Vagina (tissue), 2 donors: ENCODE measurements around the gene MGAT3.

Source experiments
- POLR2A ChIP-seq, 2 donors: fragments of 450-650 bp; IDR thresholded peaks; one replicate each; pipeline ENCODE4 v1.6.1; 2017; ENCODE audit warnings: antibody characterized with exemption in 2 of 2, mild to moderate bottlenecking in 2 of 2, moderate library complexity in 2 of 2
- POLR2AphosphoS5 ChIP-seq, 2 donors: sonication (generic); formaldehyde crosslinking; IDR thresholded peaks; one replicate each; pipeline ENCODE4 v1.9.0; 2017; ENCODE audit warnings: antibody characterized with exemption in 2 of 2, mild to moderate bottlenecking in 2 of 2, low read depth in 1 of 2; ENCODE audit not compliant: insufficient read depth in 1 of 2
- TF ChIP-seq, protein P1 (sequence below), 3 experiments: fragments of 450-650 bp in 2 of 3; fragments of 200-600 bp in 1 of 3; sonication (generic) in 1 of 3; IDR thresholded peaks; one replicate each; pipeline ENCODE4 v1.5.1; 2017 to 2019; ENCODE audit warnings: antibody characterized with exemption in 3 of 3, mild to moderate bottlenecking in 2 of 3, moderate library complexity in 2 of 3

DNA sequence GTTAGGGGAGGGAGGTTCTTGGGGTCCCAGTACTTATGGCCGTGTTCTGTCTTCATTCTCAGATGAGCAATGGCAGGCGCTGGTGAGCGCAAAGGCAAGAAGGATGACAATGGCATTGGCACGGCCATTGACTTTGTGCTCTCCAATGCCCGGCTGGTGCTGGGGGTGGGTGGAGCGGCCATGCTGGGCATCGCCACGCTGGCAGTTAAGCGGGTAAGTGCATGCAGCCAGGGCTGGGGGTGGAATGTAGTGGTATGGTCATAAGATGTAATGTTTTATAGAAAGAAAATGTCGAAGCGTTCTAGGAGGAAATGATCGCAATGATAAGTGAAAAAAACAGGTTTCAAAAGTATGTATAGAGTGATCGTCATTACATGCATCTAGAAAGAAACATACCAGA, 54.4 kb downstream of the MGAT3 start:
- TF ChIP-seq POLR2AphosphoS5 (IDR thresholded peaks at IDR 0.05; ENCODE audit: insufficient read depth in 1 of 2, low read depth in 1 of 2) (no peak), POLR2A (IDR thresholded peaks at IDR 0.05) (no peak)
- TF ChIP-seq, protein P1, sequence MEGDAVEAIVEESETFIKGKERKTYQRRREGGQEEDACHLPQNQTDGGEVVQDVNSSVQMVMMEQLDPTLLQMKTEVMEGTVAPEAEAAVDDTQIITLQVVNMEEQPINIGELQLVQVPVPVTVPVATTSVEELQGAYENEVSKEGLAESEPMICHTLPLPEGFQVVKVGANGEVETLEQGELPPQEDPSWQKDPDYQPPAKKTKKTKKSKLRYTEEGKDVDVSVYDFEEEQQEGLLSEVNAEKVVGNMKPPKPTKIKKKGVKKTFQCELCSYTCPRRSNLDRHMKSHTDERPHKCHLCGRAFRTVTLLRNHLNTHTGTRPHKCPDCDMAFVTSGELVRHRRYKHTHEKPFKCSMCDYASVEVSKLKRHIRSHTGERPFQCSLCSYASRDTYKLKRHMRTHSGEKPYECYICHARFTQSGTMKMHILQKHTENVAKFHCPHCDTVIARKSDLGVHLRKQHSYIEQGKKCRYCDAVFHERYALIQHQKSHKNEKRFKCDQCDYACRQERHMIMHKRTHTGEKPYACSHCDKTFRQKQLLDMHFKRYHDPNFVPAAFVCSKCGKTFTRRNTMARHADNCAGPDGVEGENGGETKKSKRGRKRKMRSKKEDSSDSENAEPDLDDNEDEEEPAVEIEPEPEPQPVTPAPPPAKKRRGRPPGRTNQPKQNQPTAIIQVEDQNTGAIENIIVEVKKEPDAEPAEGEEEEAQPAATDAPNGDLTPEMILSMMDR (IDR thresholded peaks at IDR 0.05), result no peak
